K562 (cell line): ENCODE results near the gene KCNK3. TPM values are rescaled to one million over a fixed set of nuclear protein-coding genes. Genes with fewer than 3 reads are reported as not detected.
A peak's percentile ranks its signal among the peaks of the same experiment; 100 is the strongest.

Source experiments
- ATAC-seq: fragments of 200-7000 bp; cut with Tn5 transposase; 3 replicates; pipeline ENCODE4 v1.9.1; 2020; ENCODE audit warnings: moderate library complexity
- BruUV-seq: library from RNA; stranded (reverse); fragments of 400-500 nt; replicated peaks from 2 replicates; lab custom pipeline; 2021; lab: Mats Ljungman, UMichigan
- CTCF ChIA-PET: fragments of 300-600 bp; formaldehyde crosslinking; extraction: SDS; loops from one replicate; lab custom pipeline; 2021; ENCODE audit warnings: low intra/inter-chr PET ratio; lab: Yijun Ruan, JAX
- POLR2A ChIA-PET: fragments of 300-600, 350-650 bp; sonication (Branson Sonifier 250); formaldehyde crosslinking; extraction: SDS; loops from one replicate; lab custom pipeline; 2021; ENCODE audit warnings: antibody characterized with exemption, inconsistent platforms; lab: Yijun Ruan, JAX
- DNase-seq, 4 experiments: peaks; one replicate each; pipeline versions ENCODE4 v3.0.0 to v3.0.0-alpha.2; 2011 to 2018; ENCODE audit warnings: low spot score in 3 of 4, mixed read lengths in 3 of 4; ENCODE audit errors: extremely low read depth in 1 of 4
- FAIRE-seq: peaks from 2 replicates; lab custom pipeline; 2011; peaks lifted over from hg19 to GRCh38; lab: Jason Lieb, UNC
- H2AFZ ChIP-seq: 2 replicates; pipeline ENCODE4 v1.6.0; 2011; ENCODE audit warnings: low read depth, low read length, control low read depth, inconsistent platforms
- H3K27ac ChIP-seq: fragments of 200-600 bp; 3 replicates; pipeline ENCODE4 v1.8.0; 2011; ENCODE audit warnings: low read depth, mild to moderate bottlenecking, control low read depth, inconsistent platforms, low read length, moderate library complexity, mixed read lengths; ENCODE audit errors: extremely low read depth
- H3K27me3 ChIP-seq, 2 experiments: fragments of 300-600 bp in 1 of 2; 2 replicates in 1 of 2; 3 replicates in 1 of 2; pipeline versions ENCODE4 v1.6.0 to v1.8.0; 2011; ENCODE audit warnings: inconsistent platforms in 2 of 2, low read length in 2 of 2, mild to moderate bottlenecking in 1 of 2, mixed read lengths in 1 of 2, moderate library complexity in 1 of 2; ENCODE audit not compliant: control insufficient read depth in 2 of 2, insufficient read depth in 2 of 2
- H3K36me3 ChIP-seq: fragments of 300-600 bp; 3 replicates; pipeline ENCODE4 v1.8.0; 2011; ENCODE audit warnings: mild to moderate bottlenecking, low read length, inconsistent platforms; ENCODE audit not compliant: control insufficient read depth, insufficient read depth
- H3K4me1 ChIP-seq, 2 experiments: fragments of 200-600 bp in 1 of 2; replicated peaks in 1 of 2; 2 replicates in 1 of 2; 3 replicates in 1 of 2; pipeline versions ENCODE4 v1.5.1 to v1.8.0; 2011; ENCODE audit warnings: inconsistent platforms in 2 of 2, low read length in 2 of 2, mild to moderate bottlenecking in 1 of 2, mixed read lengths in 1 of 2, moderate library complexity in 1 of 2; ENCODE audit not compliant: control insufficient read depth in 2 of 2, insufficient read depth in 2 of 2
- H3K4me2 ChIP-seq: 2 replicates; pipeline ENCODE4 v1.6.1; 2011; ENCODE audit warnings: low read length, control low read depth, inconsistent platforms, mixed read lengths; ENCODE audit not compliant: insufficient read depth
- H3K4me3 ChIP-seq: fragments of 200-600 bp; sonication (generic), shearing (Covaris generic); 2 replicates; pipeline ENCODE4 v1.5.1; 2016; ENCODE audit warnings: control low read depth, inconsistent platforms
- H3K79me2 ChIP-seq: fragments of 200-600 bp; 3 replicates; pipeline ENCODE4 v1.8.0; 2011; ENCODE audit warnings: low read length, inconsistent platforms; ENCODE audit not compliant: control insufficient read depth, insufficient read depth
- H3K9ac ChIP-seq, 2 experiments: 2 replicates each; pipeline versions ENCODE4 v1.6.0 to v1.6.1; 2011; ENCODE audit warnings: low read depth in 2 of 2, low read length in 2 of 2, control low read depth in 1 of 2, inconsistent platforms in 1 of 2, mild to moderate bottlenecking in 1 of 2, mixed read lengths in 1 of 2; ENCODE audit not compliant: insufficient read depth in 1 of 2
- H3K9me1 ChIP-seq: one replicate; pipeline ENCODE4 v1.6.0; 2011; ENCODE audit warnings: inconsistent platforms, mild to moderate bottlenecking, low read length, moderate library complexity; ENCODE audit not compliant: control insufficient read depth, insufficient read depth
- H3K9me3 ChIP-seq: replicated peaks from 2 replicates; pipeline ENCODE4 v1.5.1; 2011; ENCODE audit warnings: low read depth, low read length, inconsistent platforms; ENCODE audit not compliant: control insufficient read depth, insufficient read depth
- H4K20me1 ChIP-seq: replicated peaks from 2 replicates; pipeline ENCODE4 v1.6.1; 2011; ENCODE audit warnings: low read length, inconsistent platforms, mixed read lengths; ENCODE audit not compliant: control insufficient read depth, insufficient read depth
- SPI1 ChIP-seq: IDR thresholded peaks from 2 replicates; pipeline ENCODE4 v1.6.1; 2011; ENCODE audit warnings: low read depth, low read length, control low read depth, borderline replicate concordance
- TFE3 ChIP-seq: fragments of 450-650 bp; formaldehyde crosslinking; IDR thresholded peaks from 2 replicates; pipeline ENCODE4 v1.4.0; 2020; ENCODE audit warnings: mild to moderate bottlenecking, mixed read lengths
- WGBS: fragments of 100-300 bp; shearing (Covaris generic); methylation state at CpG from one replicate; pipeline ENCODE4 v1.1.6; 2016; ENCODE audit warnings: low coverage, mixed read lengths; ENCODE audit not compliant: insufficient coverage; ENCODE audit errors: missing lambda C conversion rate; 5-methylcytosine and 5-hydroxymethylcytosine counted together
- in situ Hi-C: fragments of 300-500 bp; cut with MboI; formaldehyde crosslinking; loops from 4 replicates; pipeline ENCODE4 v1.15.0; 2018; ENCODE audit warnings: inconsistent platforms, mixed read lengths
- intact Hi-C: fragments of 100-400 bp; cut with micrococcal nuclease; formaldehyde crosslinking; loops from 2 replicates; pipeline ENCODE4 v1.14.2; 2022
- polyA plus RNA-seq, 8 experiments: library from polyadenylated mRNA; depleted of rRNA in 4 of 8; stranded (reverse) in 5 of 8; unstranded in 3 of 8; fragments of >200 nt; fragmentation: Nextera tagmentation in 2 of 8; fragmentation: Illumina TruSeq in 1 of 8; extraction: Ambion mirVana in 2 of 8; extraction: Trizol in 1 of 8; gene quantifications; 2 replicates each; pipeline versions ENCODE4 v1.2.1 to v1.2.3, GENCODE V29; 2011 to 2014; ENCODE audit warnings: inconsistent platforms in 1 of 8, missing spikeins in 1 of 8
- small RNA-seq: library from RNA; depleted of rRNA; stranded (forward); fragments of <200 nt; gene quantifications from one replicate; pipeline ENCODE3, GENCODE V24; 2014
- total RNA-seq, 7 experiments: library from RNA; depleted of rRNA in 6 of 7; stranded (reverse); fragments of >200 nt in 6 of 7; fragmentation: Illumina TruSeq in 2 of 7; extraction: Trizol in 2 of 7; gene quantifications; 2 replicates each; pipeline versions ENCODE4 v1.2.1 to v1.2.3, GENCODE V29; 2011 to 2021; ENCODE audit warnings: low replicate concordance in 1 of 7

Gene KCNK3
- total and polyA plus RNA-seq, 9 of the 15 experiments (the other 6 are each of a cell fraction or from before 2014, with no cell fraction given), result 0.01 to 0.20 (median 0.07) TPM; not detected in 5

- peaks cover under 1 to 10% of the 10 kb centered on the region in 2 experiments; a peak in 4 of 5 replicates for H3K4me1 ChIP-seq
- intact Hi-C loops, result no loop called here
- no peak overlapping the region for H2AFZ ChIP-seq
- ChIA-PET POLR2A (interaction anchor here (0.7 to 2.2 kb wide), 3 partner anchors 8 to 79 kb away, joined by 3 to 8 read pairs (median 4); no protein-coding TSS in a partner anchor), CTCF (no interaction called here)
- H3K27ac ChIP-seq, result no peak overlapping the region; the same call in 2 of the 3 replicates
- no peaks in the 10 kb centered on the region for H3K9me3 ChIP-seq
- 93% methylated on average over 4 of the region's 4 CpGs for WGBS
- H3K79me2 ChIP-seq, result no peaks in the 10 kb centered on the region
- in situ Hi-C loops, result no loop called here
- H3K27me3 ChIP-seq, result no peaks in the 10 kb centered on the region
- ATAC-seq (peak; percentile 4; the same call in 1 of the 3 replicates), FAIRE-seq (no peak)
- BruUV-seq, result TSS peak; percentile 16
- H3K9ac ChIP-seq, result no peak overlapping the region
- TF ChIP-seq TFE3 (CRISPR knock-in tag) (no peak), SPI1 (peak; percentile 77)
- TF ChIP-seq, all 486 proteins: peak for 1
- Histone ChIP-seq H3K9me1 (peaks cover 5% of the 10 kb centered on the region), H4K20me1 (no peaks in the 10 kb centered on the region), H3K4me2 (no peak overlapping the region), H3K36me3 (peaks cover 63% of the 10 kb centered on the region; the same call in 2 of the 3 replicates), H3K4me3 (no peak overlapping the region)
- no peak for DNase-seq
Measured at GRCh38 chr2:26780203-26780760, 87.8 kb downstream of the KCNK3 start.

Small RNA genes lying within 50 kb of the gene (small RNA-seq; reads per million reads assigned to genes)
- gene AC015977.1, result not detected

Other genes starting within 250 kb of the KCNK3 start
- gene OTOF, start 214.6 kb upstream of the KCNK3 start, total RNA-seq (2014; rRNA removed), result 0.05 and 0.33 TPM in 2 replicates
- gene OTOF, start 214.6 kb upstream of the KCNK3 start, total RNA-seq (2014; rRNA removed; fragmentation: Illumina TruSeq; extraction: Trizol), result not detected in 2 replicates
- gene OTOF, start 214.6 kb upstream of the KCNK3 start, total RNA-seq (2015; rRNA removed; fragmentation: Illumina TruSeq; extraction: Trizol), result not detected in 2 replicates
- 0.07 TPM in 1 of 2 replicates, not detected in the other for gene OTOF, start 214.6 kb upstream of the KCNK3 start, total RNA-seq (2021)
- gene OTOF, start 214.6 kb upstream of the KCNK3 start, polyA plus RNA-seq (2011; rRNA removed), result 0.07 and 0.11 TPM in 2 replicates
- not detected in 2 replicates for gene OTOF, start 214.6 kb upstream of the KCNK3 start, polyA plus RNA-seq (2014; fragmentation: Illumina TruSeq; extraction: Trizol)
- gene OTOF, start 214.6 kb upstream of the KCNK3 start, polyA plus RNA-seq (2014; fragmentation: Nextera tagmentation; extraction: Ambion mirVana), result not detected
- 0.03 TPM in 1 of 2 replicates, not detected in the other for gene OTOF, start 214.6 kb upstream of the KCNK3 start, polyA plus RNA-seq (2014; rRNA removed)
- gene CIB4, start 51.4 kb upstream of the KCNK3 start, total RNA-seq (2014; rRNA removed), result not detected in 2 replicates
- gene CIB4, start 51.4 kb upstream of the KCNK3 start, total RNA-seq (2014; rRNA removed; fragmentation: Illumina TruSeq; extraction: Trizol), result not detected in 2 replicates
- gene CIB4, start 51.4 kb upstream of the KCNK3 start, total RNA-seq (2015; rRNA removed; fragmentation: Illumina TruSeq; extraction: Trizol), result not detected in 2 replicates
- gene CIB4, start 51.4 kb upstream of the KCNK3 start, total RNA-seq (2021), result not detected in 2 replicates
- not detected in 2 replicates for gene CIB4, start 51.4 kb upstream of the KCNK3 start, polyA plus RNA-seq (2011; rRNA removed)
- gene CIB4, start 51.4 kb upstream of the KCNK3 start, polyA plus RNA-seq (2014; fragmentation: Illumina TruSeq; extraction: Trizol), result not detected in 2 replicates
- gene CIB4, start 51.4 kb upstream of the KCNK3 start, polyA plus RNA-seq (2014; fragmentation: Nextera tagmentation; extraction: Ambion mirVana), result not detected
- gene CIB4, start 51.4 kb upstream of the KCNK3 start, polyA plus RNA-seq (2014; rRNA removed), result not detected in 2 replicates
- 22.9 and 31.9 TPM in 2 replicates for gene SLC35F6, start 71.6 kb downstream of the KCNK3 start, total RNA-seq (2014; rRNA removed)
- gene SLC35F6, start 71.6 kb downstream of the KCNK3 start, total RNA-seq (2014; rRNA removed; fragmentation: Illumina TruSeq; extraction: Trizol), result 21.9 and 22.2 TPM in 2 replicates
- 28.1 and 29.4 TPM in 2 replicates for gene SLC35F6, start 71.6 kb downstream of the KCNK3 start, total RNA-seq (2015; rRNA removed; fragmentation: Illumina TruSeq; extraction: Trizol)
- 37.4 and 42.8 TPM in 2 replicates for gene SLC35F6, start 71.6 kb downstream of the KCNK3 start, total RNA-seq (2021)
- 11.9 and 16.7 TPM in 2 replicates for gene SLC35F6, start 71.6 kb downstream of the KCNK3 start, polyA plus RNA-seq (2011; rRNA removed)
- 22.5 and 23.4 TPM in 2 replicates for gene SLC35F6, start 71.6 kb downstream of the KCNK3 start, polyA plus RNA-seq (2014; fragmentation: Illumina TruSeq; extraction: Trizol)
- 10 to 100 TPM; 19.3 to 47.3 TPM for gene SLC35F6, start 71.6 kb downstream of the KCNK3 start, polyA plus RNA-seq (2014; fragmentation: Nextera tagmentation; extraction: Ambion mirVana)
- gene SLC35F6, start 71.6 kb downstream of the KCNK3 start, polyA plus RNA-seq (2014; rRNA removed), result 18.8 and 20.9 TPM in 2 replicates
- gene CENPA, start 93.3 kb downstream of the KCNK3 start, total RNA-seq (2014; rRNA removed), result 32.1 and 40.9 TPM in 2 replicates
- 48.8 and 49.6 TPM in 2 replicates for gene CENPA, start 93.3 kb downstream of the KCNK3 start, total RNA-seq (2014; rRNA removed; fragmentation: Illumina TruSeq; extraction: Trizol)
- 40.8 and 44.7 TPM in 2 replicates for gene CENPA, start 93.3 kb downstream of the KCNK3 start, total RNA-seq (2015; rRNA removed; fragmentation: Illumina TruSeq; extraction: Trizol)
- 45.6 and 51.7 TPM in 2 replicates for gene CENPA, start 93.3 kb downstream of the KCNK3 start, total RNA-seq (2021)
- gene CENPA, start 93.3 kb downstream of the KCNK3 start, polyA plus RNA-seq (2011; rRNA removed), result 54.2 and 61.7 TPM in 2 replicates
- gene CENPA, start 93.3 kb downstream of the KCNK3 start, polyA plus RNA-seq (2014; fragmentation: Illumina TruSeq; extraction: Trizol), result 53.4 and 60.1 TPM in 2 replicates
- 10 to 100 TPM; 11.3 to 13.4 TPM for gene CENPA, start 93.3 kb downstream of the KCNK3 start, polyA plus RNA-seq (2014; fragmentation: Nextera tagmentation; extraction: Ambion mirVana)
- 43.6 and 46.2 TPM in 2 replicates for gene CENPA, start 93.3 kb downstream of the KCNK3 start, polyA plus RNA-seq (2014; rRNA removed)
- gene DPYSL5, start 155.4 kb downstream of the KCNK3 start, total RNA-seq (2014; rRNA removed), result not detected in 2 replicates
- gene DPYSL5, start 155.4 kb downstream of the KCNK3 start, total RNA-seq (2014; rRNA removed; fragmentation: Illumina TruSeq; extraction: Trizol), result not detected in 2 replicates
- gene DPYSL5, start 155.4 kb downstream of the KCNK3 start, total RNA-seq (2015; rRNA removed; fragmentation: Illumina TruSeq; extraction: Trizol), result 0.04 TPM in 1 of 2 replicates, not detected in the other
- not detected in 2 replicates for gene DPYSL5, start 155.4 kb downstream of the KCNK3 start, total RNA-seq (2021)
- gene DPYSL5, start 155.4 kb downstream of the KCNK3 start, polyA plus RNA-seq (2011; rRNA removed), result 0.06 TPM in 1 of 2 replicates, not detected in the other
- 0.04 TPM in 1 of 2 replicates, not detected in the other for gene DPYSL5, start 155.4 kb downstream of the KCNK3 start, polyA plus RNA-seq (2014; fragmentation: Illumina TruSeq; extraction: Trizol)
- gene DPYSL5, start 155.4 kb downstream of the KCNK3 start, polyA plus RNA-seq (2014; fragmentation: Nextera tagmentation; extraction: Ambion mirVana), result not detected
- not detected in 2 replicates for gene DPYSL5, start 155.4 kb downstream of the KCNK3 start, polyA plus RNA-seq (2014; rRNA removed)